HEK293 (cell line): ENCODE results near the gene SLC16A1.

Experiments
- CTCF ChIA-PET: fragments of 350-600 bp; formaldehyde crosslinking; extraction: SDS; loops from one replicate; lab custom pipeline; 2021; ENCODE audit warnings: antibody characterized with exemption; lab: Yijun Ruan, JAX
- POLR2A ChIA-PET: fragments of 300-600 bp; formaldehyde crosslinking; extraction: SDS; loops from one replicate; lab custom pipeline; 2020; ENCODE audit warnings: antibody characterized with exemption, inconsistent platforms; lab: Yijun Ruan, JAX
- H3K27ac ChIP-seq: fragments of 200-500 bp; sonication (Bioruptor generic); 2 replicates; pipeline ENCODE4 v1.5.1; 2014; ENCODE audit warnings: low read depth, low read length, control low read depth, inconsistent platforms; ENCODE audit errors: extremely low read depth
- H3K36me3 ChIP-seq, 2 experiments: fragments of 200-500 bp in 1 of 2; sonication (Bioruptor generic) in 1 of 2; 1 replicate in 1 of 2; 2 replicates in 1 of 2; pipeline ENCODE4 v1.5.1; 2014 to 2017; ENCODE audit warnings: inconsistent platforms in 2 of 2, low read length in 2 of 2; ENCODE audit not compliant: control insufficient read depth in 2 of 2, insufficient read depth in 1 of 2
- H3K4me1 ChIP-seq: fragments of 200-500 bp; sonication (Bioruptor generic); 2 replicates; pipeline ENCODE4 v1.5.1; 2014; ENCODE audit warnings: mild to moderate bottlenecking, low read length, inconsistent platforms; ENCODE audit not compliant: control insufficient read depth, insufficient read depth
- H3K4me3 ChIP-seq: 2 replicates; pipeline ENCODE4 v1.5.1; 2011; ENCODE audit warnings: low read depth, mild to moderate bottlenecking, control low read depth, low read length, moderate library complexity
- H3K9me3 ChIP-seq: fragments of 200-500 bp; sonication (Bioruptor generic); 2 replicates; pipeline ENCODE4 v1.5.1; 2014; ENCODE audit warnings: low read depth, low read length, inconsistent platforms; ENCODE audit not compliant: control insufficient read depth, insufficient read depth
- BCL11A ChIP-seq: fragments of 450-650 bp; formaldehyde crosslinking; IDR thresholded peaks from 2 replicates; pipeline ENCODE4 v1.5.1; 2016; ENCODE audit warnings: low read depth, missing biosample characterization, missing genetic modification characterization
- GLIS1 ChIP-seq: fragments of 450-650 bp; formaldehyde crosslinking; IDR thresholded peaks from 2 replicates; pipeline ENCODE4 v1.5.1; 2016; ENCODE audit warnings: missing biosample characterization, missing genetic modification characterization
- KLF17 ChIP-seq: fragments of 450-650 bp; formaldehyde crosslinking; IDR thresholded peaks from 2 replicates; pipeline ENCODE4 v1.5.1; 2016; ENCODE audit warnings: missing biosample characterization, missing genetic modification characterization
- MYNN ChIP-seq: fragments of 450-650 bp; formaldehyde crosslinking; IDR thresholded peaks from 2 replicates; pipeline ENCODE4 v1.5.1; 2016; ENCODE audit warnings: missing biosample characterization, missing genetic modification characterization, borderline replicate concordance
- SALL2 ChIP-seq: fragments of 450-650 bp; formaldehyde crosslinking; IDR thresholded peaks from 2 replicates; pipeline ENCODE4 v1.5.0; 2017; ENCODE audit warnings: missing biosample characterization, mild to moderate bottlenecking, missing genetic modification characterization, borderline replicate concordance
- ZBTB17 ChIP-seq: fragments of 450-650 bp; formaldehyde crosslinking; IDR thresholded peaks from 2 replicates; pipeline ENCODE4 v1.5.1; 2016; ENCODE audit warnings: missing biosample characterization, missing genetic modification characterization
- ZNF138 ChIP-seq: fragments of 450-650 bp; formaldehyde crosslinking; IDR thresholded peaks from 2 replicates; pipeline ENCODE4 v1.5.1; 2016; ENCODE audit warnings: missing biosample characterization, missing genetic modification characterization, borderline replicate concordance
- ZNF146 ChIP-seq: fragments of 450-650 bp; formaldehyde crosslinking; IDR thresholded peaks from 2 replicates; pipeline ENCODE4 v1.5.1; 2016; ENCODE audit warnings: missing biosample characterization, missing genetic modification characterization
- ZNF26 ChIP-seq: fragments of 450-650 bp; formaldehyde crosslinking; IDR thresholded peaks from 2 replicates; pipeline ENCODE4 v1.5.1; 2016; ENCODE audit warnings: missing biosample characterization, missing genetic modification characterization
- ZNF266 ChIP-seq: fragments of 450-650 bp; formaldehyde crosslinking; IDR thresholded peaks from 2 replicates; pipeline ENCODE4 v1.5.1; 2016; ENCODE audit warnings: missing biosample characterization, missing genetic modification characterization, low read depth
- ZNF416 ChIP-seq: fragments of 450-650 bp; formaldehyde crosslinking; IDR thresholded peaks from 2 replicates; pipeline ENCODE4 v1.5.1; 2016; ENCODE audit warnings: missing biosample characterization, missing genetic modification characterization
- ZNF433 ChIP-seq: fragments of 450-650 bp; formaldehyde crosslinking; IDR thresholded peaks from 2 replicates; pipeline ENCODE4 v1.5.1; 2016; ENCODE audit warnings: missing biosample characterization, missing genetic modification characterization, low read depth
- ZNF501 ChIP-seq: fragments of 450-650 bp; formaldehyde crosslinking; IDR thresholded peaks from 2 replicates; pipeline ENCODE4 v1.5.1; 2016; ENCODE audit warnings: missing biosample characterization, missing genetic modification characterization
- ZNF548 ChIP-seq: fragments of 450-650 bp; formaldehyde crosslinking; IDR thresholded peaks from 2 replicates; pipeline ENCODE4 v1.5.1; 2016; ENCODE audit warnings: missing biosample characterization, missing genetic modification characterization
- ZNF629 ChIP-seq: fragments of 450-650 bp; formaldehyde crosslinking; IDR thresholded peaks from 2 replicates; pipeline ENCODE4 v1.5.1; 2017; ENCODE audit warnings: missing biosample characterization, missing genetic modification characterization
- ZNF701 ChIP-seq: fragments of 450-650 bp; formaldehyde crosslinking; IDR thresholded peaks from 2 replicates; pipeline ENCODE4 v1.5.1; 2016; ENCODE audit warnings: missing biosample characterization, missing genetic modification characterization
- ZNF791 ChIP-seq: fragments of 450-650 bp; formaldehyde crosslinking; IDR thresholded peaks from 2 replicates; pipeline ENCODE4 v1.5.1; 2016; ENCODE audit warnings: missing biosample characterization, missing genetic modification characterization
- ZNF837 ChIP-seq: fragments of 450-650 bp; formaldehyde crosslinking; IDR thresholded peaks from 2 replicates; pipeline ENCODE4 v1.5.1; 2016; ENCODE audit warnings: missing biosample characterization, missing genetic modification characterization
- TF ChIP-seq, protein P1 (sequence below): fragments of 450-650 bp; formaldehyde crosslinking; IDR thresholded peaks from 2 replicates; pipeline ENCODE4 v1.5.1; 2016; ENCODE audit warnings: missing biosample characterization, missing genetic modification characterization, borderline replicate concordance

The SLC16A1 gene

DNA sequence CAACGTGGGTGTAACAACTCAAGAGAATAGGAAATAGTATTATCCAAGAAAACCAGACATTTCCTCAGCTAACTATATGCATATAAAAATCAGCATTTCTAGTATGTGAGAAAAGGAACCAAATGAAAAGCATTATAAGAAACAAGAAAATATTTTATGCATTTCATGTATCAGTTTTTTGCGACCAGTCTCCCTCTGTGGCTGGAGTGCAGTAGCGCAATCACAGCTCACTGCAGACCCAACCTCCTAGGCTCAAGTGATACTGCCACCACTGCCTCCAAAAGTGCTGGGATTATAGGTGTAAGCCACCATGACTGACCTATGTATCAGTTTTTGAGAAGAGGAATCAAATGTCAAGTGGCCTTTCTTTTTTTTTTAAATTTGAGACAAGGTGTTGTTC lies 31.0 kb downstream of the SLC16A1 start:
- Histone ChIP-seq H3K9me3 (no peaks in the 10 kb centered on the region), H3K36me3 (peaks cover 26 to 84% of the 10 kb centered on the region in 2 experiments; a peak in 2 of 3 replicates), H3K27ac (no peak overlapping the region), H3K4me3 (no peak overlapping the region), H3K4me1 (no peaks in the 10 kb centered on the region)
- CTCF ChIA-PET, result interaction anchor here (0.6 to 0.7 kb wide), 2 partner anchors 30 to 46 kb away, joined by 3 to 7 read pairs; no protein-coding TSS in a partner anchor
- no peak for TF ChIP-seq SALL2
- TF ChIP-seq ZNF837 (tag by site-specific recombination), result no peak
- TF ChIP-seq MYNN (tag by site-specific recombination), result no peak
- no peak for TF ChIP-seq BCL11A
- no peak for TF ChIP-seq ZNF548 (tag by site-specific recombination)
- TF ChIP-seq ZNF433 (tag by site-specific recombination), result no peak
- TF ChIP-seq ZNF146 (tag by site-specific recombination), result no peak
- no peak for TF ChIP-seq ZNF266 (tag by site-specific recombination)
- TF ChIP-seq ZBTB17 (tag by site-specific recombination), result no peak
- TF ChIP-seq GLIS1, result no peak
- TF ChIP-seq, protein P1, sequence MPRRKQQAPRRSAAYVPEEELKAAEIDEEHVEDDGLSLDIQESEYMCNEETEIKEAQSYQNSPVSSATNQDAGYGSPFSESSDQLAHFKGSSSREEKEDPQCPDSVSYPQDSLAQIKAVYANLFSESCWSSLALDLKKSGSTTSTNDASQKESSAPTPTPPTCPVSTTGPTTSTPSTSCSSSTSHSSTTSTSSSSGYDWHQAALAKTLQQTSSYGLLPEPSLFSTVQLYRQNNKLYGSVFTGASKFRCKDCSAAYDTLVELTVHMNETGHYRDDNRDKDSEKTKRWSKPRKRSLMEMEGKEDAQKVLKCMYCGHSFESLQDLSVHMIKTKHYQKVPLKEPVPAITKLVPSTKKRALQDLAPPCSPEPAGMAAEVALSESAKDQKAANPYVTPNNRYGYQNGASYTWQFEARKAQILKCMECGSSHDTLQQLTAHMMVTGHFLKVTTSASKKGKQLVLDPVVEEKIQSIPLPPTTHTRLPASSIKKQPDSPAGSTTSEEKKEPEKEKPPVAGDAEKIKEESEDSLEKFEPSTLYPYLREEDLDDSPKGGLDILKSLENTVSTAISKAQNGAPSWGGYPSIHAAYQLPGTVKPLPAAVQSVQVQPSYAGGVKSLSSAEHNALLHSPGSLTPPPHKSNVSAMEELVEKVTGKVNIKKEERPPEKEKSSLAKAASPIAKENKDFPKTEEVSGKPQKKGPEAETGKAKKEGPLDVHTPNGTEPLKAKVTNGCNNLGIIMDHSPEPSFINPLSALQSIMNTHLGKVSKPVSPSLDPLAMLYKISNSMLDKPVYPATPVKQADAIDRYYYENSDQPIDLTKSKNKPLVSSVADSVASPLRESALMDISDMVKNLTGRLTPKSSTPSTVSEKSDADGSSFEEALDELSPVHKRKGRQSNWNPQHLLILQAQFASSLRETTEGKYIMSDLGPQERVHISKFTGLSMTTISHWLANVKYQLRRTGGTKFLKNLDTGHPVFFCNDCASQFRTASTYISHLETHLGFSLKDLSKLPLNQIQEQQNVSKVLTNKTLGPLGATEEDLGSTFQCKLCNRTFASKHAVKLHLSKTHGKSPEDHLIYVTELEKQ (tag by site-specific recombination), result no peak
- TF ChIP-seq ZNF416 (tag by site-specific recombination), result no peak
- no peak for TF ChIP-seq ZNF138 (tag by site-specific recombination)
- no peak for TF ChIP-seq ZNF629 (tag by site-specific recombination)
- POLR2A ChIA-PET, result interaction anchor here (1.0 kb wide), 2 partner anchors 10 to 11 kb away, joined by 3 read pairs; no protein-coding TSS in a partner anchor

GRCh38 chr1:112923959-112924349 lies 32.0 kb downstream of the SLC16A1 start:
- TF ChIP-seq KLF17 (tag by site-specific recombination), result no peak
- TF ChIP-seq ZNF701 (tag by site-specific recombination), result no peak
- TF ChIP-seq ZNF501 (tag by site-specific recombination), result no peak
- no peak for TF ChIP-seq ZNF791
- TF ChIP-seq ZNF26, result no peak
- TF ChIP-seq, all 188 proteins: peak for 0

More at GRCh38 chr1:112923959-112924349, 32.0 kb downstream of the SLC16A1 start:
- Histone ChIP-seq H3K9me3 (no peaks in the 10 kb centered on the region), H3K36me3 (peaks cover 26 to 89% of the 10 kb centered on the region in 2 experiments; a peak in 2 of 3 replicates), H3K4me3 (no peak overlapping the region), H3K27ac (no peak overlapping the region), H3K4me1 (no peaks in the 10 kb centered on the region)
- CTCF ChIA-PET, result interaction anchor here (0.5 kb wide), 1 partner anchor 115 kb away, joined by 3 read pairs; no protein-coding TSS in a partner anchor
- POLR2A ChIA-PET, result no interaction called here
